Measurements from ENCODE around the gene TAF9. TPM values are rescaled to one million over a fixed set of nuclear protein-coding genes. Genes with fewer than 3 reads are reported as not detected.
A peak's percentile ranks its signal among the peaks of the same experiment; 100 is the strongest.

The TAF9 gene
- total and polyA plus RNA-seq, 12 donors: 35.8 to 62.2 (median 44.5) TPM

- peaks cover 0 to 12% (median 0%) of the 10 kb centered on the region in 7 donors for H3K27me3 ChIP-seq
- ATAC-seq: no peak
- WGBS, 2 donors: 93 to 95% methylated on average over 6 of the region's 6 CpGs
- TF ChIP-seq, protein P1, sequence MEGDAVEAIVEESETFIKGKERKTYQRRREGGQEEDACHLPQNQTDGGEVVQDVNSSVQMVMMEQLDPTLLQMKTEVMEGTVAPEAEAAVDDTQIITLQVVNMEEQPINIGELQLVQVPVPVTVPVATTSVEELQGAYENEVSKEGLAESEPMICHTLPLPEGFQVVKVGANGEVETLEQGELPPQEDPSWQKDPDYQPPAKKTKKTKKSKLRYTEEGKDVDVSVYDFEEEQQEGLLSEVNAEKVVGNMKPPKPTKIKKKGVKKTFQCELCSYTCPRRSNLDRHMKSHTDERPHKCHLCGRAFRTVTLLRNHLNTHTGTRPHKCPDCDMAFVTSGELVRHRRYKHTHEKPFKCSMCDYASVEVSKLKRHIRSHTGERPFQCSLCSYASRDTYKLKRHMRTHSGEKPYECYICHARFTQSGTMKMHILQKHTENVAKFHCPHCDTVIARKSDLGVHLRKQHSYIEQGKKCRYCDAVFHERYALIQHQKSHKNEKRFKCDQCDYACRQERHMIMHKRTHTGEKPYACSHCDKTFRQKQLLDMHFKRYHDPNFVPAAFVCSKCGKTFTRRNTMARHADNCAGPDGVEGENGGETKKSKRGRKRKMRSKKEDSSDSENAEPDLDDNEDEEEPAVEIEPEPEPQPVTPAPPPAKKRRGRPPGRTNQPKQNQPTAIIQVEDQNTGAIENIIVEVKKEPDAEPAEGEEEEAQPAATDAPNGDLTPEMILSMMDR (IDR thresholded peaks at IDR 0.05): no peak
- no peak overlapping the region for H3K4me3 ChIP-seq
- no peak for DNase-seq
- intact Hi-C loops (cut with DNase I): no loop called here
- H3K4me1 ChIP-seq: peaks cover 0 to 11% (median 0%) of the 10 kb centered on the region in 9 donors
- peaks cover 0 to 37% (median 8%) of the 10 kb centered on the region in 9 donors for H3K36me3 ChIP-seq
- no peaks in the 10 kb centered on the region for H3K9me3 ChIP-seq
- H3K27ac ChIP-seq: no peak overlapping the region
Observed at GRCh38 chr5:69416180-69416579, 46.9 kb upstream of the TAF9 start.

DNA sequence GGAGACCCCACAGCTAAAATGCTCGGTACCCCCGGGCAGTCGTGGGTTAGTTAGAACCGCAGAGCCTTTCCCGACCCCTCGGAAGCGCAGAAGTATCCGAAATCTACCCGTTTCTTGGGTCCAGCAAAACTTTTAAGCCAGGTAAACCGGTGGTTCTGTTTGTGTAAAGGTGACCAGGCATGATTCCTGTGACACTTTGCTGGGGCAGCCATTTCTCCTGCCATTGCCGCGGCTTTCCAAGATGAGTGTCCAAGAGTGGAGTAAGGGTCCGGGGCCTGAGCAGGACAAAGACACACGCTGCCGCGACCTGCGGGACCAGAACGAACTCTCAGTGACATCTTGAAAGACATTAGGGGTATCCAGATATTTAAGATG lies 46.3 kb upstream of the TAF9 start:
- no peak overlapping the region for H3K27ac ChIP-seq
- H3K9me3 ChIP-seq: no peaks in the 10 kb centered on the region
- ATAC-seq: peak in 1 of 8 donors; percentile 10
- H3K27me3 ChIP-seq: peaks cover 0 to 12% (median 0%) of the 10 kb centered on the region in 7 donors
- H3K4me1 ChIP-seq: peaks cover 0 to 11% (median 0%) of the 10 kb centered on the region in 9 donors
- intact Hi-C loops (cut with DNase I): no loop called here
- DNase-seq: no peak
- H3K36me3 ChIP-seq: peaks cover 0 to 43% (median 8%) of the 10 kb centered on the region in 9 donors
- 52 to 64% methylated on average over 18 of the region's 18 CpGs for WGBS, 2 donors
- TF ChIP-seq, protein P1 (IDR thresholded peaks at IDR 0.05): no peak
- H3K4me3 ChIP-seq: peak overlapping the region in 9 of 10 donors; percentile 39 to 69 (median 61)

- H3K27me3 ChIP-seq: peaks cover 0 to 12% (median 0%) of the 10 kb centered on the region in 7 donors
- DNase-seq (peak; percentile 49 to 69), ATAC-seq (peak; percentile 82 to 97 (median 92))
- peak within 1 kb of the TSS in 9 of 10 donors; percentile 39 to 69 (median 61) for H3K4me3 ChIP-seq
- intact Hi-C loops (cut with DNase I): no loop called here
- peaks cover 0 to 11% (median 0%) of the 10 kb centered on the region in 9 donors for H3K4me1 ChIP-seq
- no peak within 1 kb of the TSS for H3K27ac ChIP-seq
- H3K9me3 ChIP-seq: no peaks in the 10 kb centered on the region
- TF ChIP-seq, protein P1 (IDR thresholded peaks at IDR 0.05): peak in 5 of 9 donors; percentile 27 to 42 (median 35)
- H3K36me3 ChIP-seq: peaks cover 0 to 49% (median 8%) of the 10 kb centered on the region in 9 donors
- WGBS, 2 donors: 12 to 27% methylated on average over 66 to 78 of the region's 78 CpGs
Observed at GRCh38 chr5:69414885-69415583, 45.7 kb upstream of the TAF9 start, which contains the start of gene MARVELD2. Gene MARVELD2 (plus strand): TSS chr5:69415116. CDS start chr5:69419386, 4,270 bp downstream.

GRCh38 chr5:69404659-69405330 lies 35.5 kb upstream of the TAF9 start:
- DNase-seq (no peak), ATAC-seq (no peak)
- no peak overlapping the region for H3K4me3 ChIP-seq
- 88 to 93% methylated on average over 15 of the region's 15 CpGs for WGBS, 2 donors
- intact Hi-C loops (cut with DNase I): no loop called here
- no peaks in the 10 kb centered on the region for H3K27me3 ChIP-seq
- no peaks in the 10 kb centered on the region for H3K4me1 ChIP-seq
- peaks cover 0 to 9% (median 0%) of the 10 kb centered on the region in 11 donors for H3K9me3 ChIP-seq
- H3K27ac ChIP-seq: no peak overlapping the region
- TF ChIP-seq, protein P1 (IDR thresholded peaks at IDR 0.05): no peak
- peaks cover 0 to 100% (median 30%) of the 10 kb centered on the region in 9 donors for H3K36me3 ChIP-seq

Measured in heart right ventricle (tissue), 16 donors.